GM18505 (cell line): ENCODE results near the gene DPEP3.
A peak's percentile ranks its signal among the peaks of the same experiment; 100 is the strongest.
"Not testable (repeated sequence)": the region's sequence is repeated elsewhere in the genome, so short reads cannot be mapped to it uniquely, and the experiment has no call there.

ENCODE experiments used
- ATAC-seq: cut with Tn5 transposase; IDR thresholded peaks from one replicate; pipeline ENCODE4 v1.9.1; 2021; ENCODE audit not compliant: unreplicated experiment
- POLR2A ChIP-seq: IDR thresholded peaks from 4 replicates; pipeline ENCODE4 v1.6.1; 2011; ENCODE audit warnings: borderline replicate concordance; ENCODE audit not compliant: insufficient read depth, insufficient read length; ENCODE audit errors: extremely low read depth

DPEP3 gene

GRCh38 chr16:67982011-67982696, 1.9 kb upstream of the DPEP3 start:
- no peak for TF ChIP-seq POLR2A
- no peak for ATAC-seq

DNA sequence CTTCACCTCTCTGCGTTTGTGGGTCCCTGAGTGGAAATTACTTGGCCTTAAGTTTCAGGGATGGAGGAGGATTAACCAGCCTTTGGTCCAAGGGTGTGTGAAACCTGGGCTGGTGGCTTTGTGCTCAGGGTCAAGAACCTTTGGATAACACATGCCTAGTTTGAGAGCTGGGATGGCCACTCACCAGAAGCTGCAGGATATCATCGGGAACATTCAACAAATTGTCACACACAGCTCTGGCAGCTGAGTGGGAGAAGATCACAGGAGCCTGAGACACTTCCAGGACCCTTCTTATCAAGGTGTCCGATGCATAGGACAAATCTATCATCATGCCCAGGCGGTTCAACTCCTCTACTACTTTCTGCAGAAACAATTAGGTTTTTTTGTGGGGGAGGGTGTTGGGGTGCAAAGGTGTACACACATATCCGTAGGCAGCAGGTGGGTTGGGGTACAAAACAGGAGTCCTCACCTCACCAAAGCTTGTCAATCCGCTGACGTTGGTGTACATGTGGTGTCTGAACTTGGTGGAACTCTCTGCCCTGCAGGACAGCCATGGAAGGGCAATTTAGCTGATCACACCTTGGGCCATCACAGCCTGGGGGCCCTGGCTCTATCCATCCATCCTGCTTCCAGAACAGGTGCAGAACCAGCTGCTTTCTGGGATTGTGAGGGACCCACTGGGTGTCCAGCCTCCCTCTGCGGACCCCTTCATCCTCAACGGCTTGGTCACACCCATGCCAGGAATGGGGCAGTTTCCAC, 2.7 kb downstream of the DPEP3 start:
- no peak for ATAC-seq
- TF ChIP-seq POLR2A, result no peak

- ATAC-seq, result no peak
- TF ChIP-seq POLR2A, result no peak
Measured at GRCh38 chr16:67977005-67977404, 3.3 kb downstream of the DPEP3 start.

GRCh38 chr16:67976205-67976604, 4.1 kb downstream of the DPEP3 start:
- no peak for ATAC-seq
- no peak for TF ChIP-seq POLR2A

DNA sequence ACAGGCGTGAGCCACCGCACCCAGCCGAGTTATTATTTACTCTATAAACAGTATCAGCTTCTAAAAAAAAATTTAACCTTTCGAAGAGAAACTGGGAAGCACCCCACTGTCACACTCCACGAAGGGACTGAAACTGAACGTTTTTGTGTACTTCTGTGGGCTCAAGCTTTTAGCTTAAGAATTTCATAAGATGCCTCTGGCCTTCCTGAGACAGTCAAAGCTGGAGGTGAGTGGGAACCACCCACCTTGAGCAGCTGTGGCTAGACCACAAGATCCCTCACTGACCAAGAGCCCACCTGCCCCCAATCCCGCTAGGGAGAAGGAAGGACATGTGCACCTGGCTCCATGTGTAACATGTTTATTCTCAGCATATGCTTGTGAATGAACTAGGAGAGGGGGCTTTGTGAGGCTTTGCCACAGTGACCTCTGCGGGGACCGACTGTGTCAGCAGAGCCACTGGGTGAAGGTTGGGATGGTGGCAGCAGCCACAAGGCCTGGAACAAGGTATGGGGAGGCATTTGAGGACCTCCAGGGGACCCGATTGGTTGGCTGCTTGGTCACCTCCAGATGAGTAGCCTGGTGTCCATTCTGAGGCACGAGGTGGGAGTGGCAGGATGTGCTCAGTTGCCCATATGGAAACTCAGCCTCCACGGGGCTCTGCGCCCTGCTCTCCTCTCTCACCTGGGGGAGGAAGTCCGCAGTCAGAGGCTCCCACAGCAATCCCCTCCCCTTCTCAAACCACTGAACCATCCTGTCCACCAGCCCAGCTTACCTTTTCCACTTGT, 4.8 kb downstream of the DPEP3 start:
- no peak for ATAC-seq
- no peak for TF ChIP-seq POLR2A

DNA sequence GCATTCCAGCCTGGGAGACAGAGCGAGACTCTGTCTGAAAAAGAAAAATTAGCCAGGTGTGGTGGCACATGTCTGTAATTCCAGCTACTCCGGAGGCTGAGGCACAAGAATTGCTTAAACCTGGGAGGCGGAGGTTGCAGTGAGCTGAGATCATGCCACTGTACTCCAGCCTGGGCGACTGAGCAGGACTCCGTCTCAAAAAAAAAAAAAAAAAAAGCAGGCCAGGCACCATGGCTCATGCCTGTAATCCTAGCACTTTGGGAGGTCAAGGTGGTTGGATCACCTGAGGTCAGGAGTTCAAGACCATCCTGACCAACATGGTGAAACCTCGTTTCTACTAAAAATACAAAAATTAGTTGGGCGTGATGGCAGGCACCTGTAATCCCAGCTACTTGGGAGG, 8.0 kb downstream of the DPEP3 start:
- not testable (repeated sequence) for ATAC-seq

- TF ChIP-seq POLR2A, result no peak
- ATAC-seq, result no peak
Measured at GRCh38 chr16:67971111-67971510, 9.2 kb downstream of the DPEP3 start.

DNA sequence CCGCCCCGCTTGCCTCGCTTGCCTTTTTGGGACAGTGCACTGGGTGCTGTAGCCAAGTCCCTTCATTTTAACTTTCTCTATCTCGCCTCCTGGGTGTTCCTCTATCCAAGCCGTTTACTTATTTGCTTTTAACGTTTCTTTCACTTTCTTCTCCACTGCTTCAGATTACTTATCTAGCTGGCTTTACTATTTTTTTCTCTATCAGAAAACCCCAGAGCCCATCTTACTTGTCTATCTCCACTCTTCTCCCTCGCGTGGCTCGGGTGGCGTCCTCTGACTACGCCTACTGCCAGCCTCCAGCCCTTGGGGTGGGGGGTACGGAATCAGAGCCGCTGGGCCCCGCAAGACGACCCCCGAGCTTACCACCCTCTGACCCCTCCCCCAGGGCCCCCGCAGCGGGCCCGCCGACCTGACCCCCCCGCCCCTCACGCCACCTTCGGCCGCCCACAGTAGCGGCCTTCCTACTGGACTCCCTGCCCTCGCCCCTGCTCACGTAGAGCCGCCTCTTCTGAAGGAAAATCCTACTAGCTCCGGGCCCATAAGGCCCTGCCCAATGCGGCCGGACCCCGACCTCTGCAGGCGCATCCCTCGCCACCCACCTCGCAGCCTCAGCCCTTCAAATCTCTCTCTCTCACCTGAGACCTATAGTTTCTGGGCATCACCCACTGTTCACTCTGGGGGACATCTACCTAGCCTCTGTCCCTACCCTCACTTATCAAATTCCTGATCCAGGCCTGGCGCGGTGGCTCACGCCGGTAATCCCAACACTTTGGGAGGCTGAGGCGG, 10.9 kb downstream of the DPEP3 start:
- no peak for TF ChIP-seq POLR2A
- ATAC-seq, result no peak

- TF ChIP-seq POLR2A, result peak; percentile 59
- peak; percentile 67 for ATAC-seq
Measured at GRCh38 chr16:67968400-67969253, 11.7 kb downstream of the DPEP3 start, which contains the start of gene SLC12A4. TSS of gene SLC12A4 (minus strand) at chr16:67968637. CDS start at chr16:67968553, 84 bp downstream.

DNA sequence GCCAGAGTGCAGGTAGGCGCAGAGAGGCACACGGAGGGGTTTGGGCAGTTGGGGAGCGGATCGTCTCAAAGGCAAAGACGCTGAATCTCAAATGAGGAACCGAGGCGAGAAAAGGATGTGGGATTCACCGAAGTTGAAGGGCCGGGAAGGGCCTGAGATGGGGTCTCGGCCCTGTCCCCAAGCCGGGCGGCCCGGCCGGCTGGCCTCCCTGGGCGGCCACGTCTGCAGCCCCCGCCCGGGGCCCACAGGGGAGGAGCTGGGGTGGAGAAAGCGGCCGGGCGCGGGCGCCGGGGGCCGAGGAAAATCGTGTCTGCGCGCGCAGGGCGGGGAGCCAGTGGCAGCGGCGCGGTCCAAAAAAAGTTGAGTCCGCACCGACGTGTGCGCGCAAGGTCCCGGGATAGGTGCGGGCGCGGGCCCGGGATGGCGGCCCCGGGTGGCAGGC, 12.3 kb downstream of the DPEP3 start:
- no peak for TF ChIP-seq POLR2A

GRCh38 chr16:67967183-67967957, 12.9 kb downstream of the DPEP3 start:
- ATAC-seq, result no peak

More for the DNA sequence above, 12.3 kb downstream of the DPEP3 start:
- peak; percentile 18 for ATAC-seq

More at GRCh38 chr16:67967183-67967957, 12.9 kb downstream of the DPEP3 start:
- TF ChIP-seq POLR2A, result no peak
